Testis (tissue), 3 donors: ENCODE results near the gene ARAP1. TPM values are rescaled to one million over a fixed set of nuclear protein-coding genes. Genes with fewer than 3 reads are reported as not detected.

Experiments
- DNase-seq: peaks from one replicate; pipeline ENCODE4 v3.0.0-alpha.2; 2019
- H3K27ac ChIP-seq, 2 donors: fragments of 200-600 bp; sonication (generic); one replicate each; pipeline ENCODE4 v1.5.1; 2019
- H3K27me3 ChIP-seq: fragments of 200-600 bp; sonication (generic); one replicate; pipeline ENCODE4 v1.5.1; 2019
- H3K36me3 ChIP-seq: fragments of 200-600 bp; sonication (generic); one replicate; pipeline ENCODE4 v1.5.1; 2017; ENCODE audit warnings: low read depth; ENCODE audit errors: missing control alignments
- H3K4me1 ChIP-seq: fragments of 200-600 bp; sonication (generic); one replicate; pipeline ENCODE4 v1.5.1; 2019
- H3K4me3 ChIP-seq, 2 donors: fragments of 200-600 bp; sonication (generic); one replicate each; pipeline ENCODE4 v1.5.1; 2017 to 2019
- H3K9me3 ChIP-seq: fragments of 200-600 bp; sonication (generic); one replicate; pipeline ENCODE4 v1.5.1; 2017
- POLR2A ChIP-seq: fragments of 450-650 bp; IDR thresholded peaks from one replicate; pipeline ENCODE4 v1.6.1; 2017; ENCODE audit warnings: antibody characterized with exemption, mild to moderate bottlenecking, moderate library complexity
- WGBS, 2 donors: methylation state at CpG; one replicate each; pipeline ENCODE4 v1.1.5; 2018; 5-methylcytosine and 5-hydroxymethylcytosine counted together
- intact Hi-C: fragments of 100-400 bp; cut with DNase I; formaldehyde crosslinking; loops from one replicate; pipeline ENCODE4 v1.15.1; 2023; ENCODE audit warnings: low total_unique reads
- polyA plus RNA-seq: library from polyadenylated mRNA; stranded (reverse); fragments of 350-450 nt; fragmentation: Illumina TruSeq; extraction: RNeasy Lipid Tissue Mini Kit (QIAGEN cat#74804); gene quantifications from one replicate; pipeline ENCODE4 v1.2.3, GENCODE V29; 2014; ENCODE audit warnings: low read depth, low replicate concordance; ENCODE audit not compliant: insufficient read depth
- total RNA-seq, 2 donors: library from RNA; depleted of rRNA; stranded (reverse); fragments of >200 nt; gene quantifications; one replicate each; pipeline ENCODE4 v1.2.3, GENCODE V29; 2016
- TF ChIP-seq, protein P1 (sequence below), 3 experiments: fragments of 450-650 bp in 2 of 3; fragments of 200-600 bp in 1 of 3; sonication (generic) in 1 of 3; IDR thresholded peaks; one replicate each; pipeline ENCODE4 v1.5.1; 2016 to 2019; ENCODE audit warnings: antibody characterized with exemption in 3 of 3, mild to moderate bottlenecking in 2 of 3, moderate library complexity in 1 of 3

Gene ARAP1
- total and polyA plus RNA-seq, 3 donors from 2014 or later = 46.9 to 88.3 (median 65.2) TPM

DNA sequence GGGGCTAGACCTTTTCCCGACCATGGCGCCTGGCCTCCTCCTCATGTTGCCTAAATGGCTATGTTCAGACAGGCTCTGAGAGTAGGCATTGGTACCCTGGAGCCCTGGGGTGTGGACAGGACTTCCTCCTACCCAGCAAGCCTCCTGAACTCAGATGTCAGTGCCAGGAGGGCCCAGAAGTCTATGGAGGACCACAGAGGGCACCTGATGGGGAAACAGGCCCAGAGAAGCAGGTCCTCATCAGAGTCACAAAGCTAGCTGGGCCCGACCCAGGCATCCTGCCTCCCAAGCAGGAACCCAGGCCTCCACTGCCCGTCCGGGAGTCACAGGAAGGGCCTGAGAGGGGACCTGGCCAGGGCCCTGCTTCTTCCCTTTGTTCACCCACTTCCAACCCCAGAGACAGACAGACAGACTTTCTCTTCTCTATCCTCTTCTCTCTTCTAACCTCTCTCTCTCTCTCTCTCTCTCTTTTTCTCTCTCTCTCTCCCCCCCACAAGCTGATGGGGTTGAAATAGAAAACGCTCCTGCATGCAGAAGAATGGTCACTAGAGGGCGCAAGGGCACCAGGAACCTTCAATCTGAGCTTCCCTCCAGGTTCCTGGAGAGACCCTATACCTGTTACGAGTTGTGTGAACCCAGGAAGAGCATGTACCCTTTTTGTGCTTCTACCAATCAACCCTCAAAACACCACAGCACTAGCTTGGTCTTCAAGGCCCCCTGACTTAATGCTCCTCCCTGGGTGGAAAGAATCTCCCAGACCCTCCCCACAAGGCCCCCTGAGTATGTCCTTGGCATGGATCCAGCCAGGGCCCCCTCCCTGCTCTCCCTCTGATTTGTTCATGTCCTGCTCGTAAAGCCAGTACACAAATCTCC lies 27.1 kb downstream of the ARAP1 start:
- Histone ChIP-seq H3K36me3 (no peaks in the 10 kb centered on the region), H3K4me3 (no peak overlapping the region), H3K9me3 (no peaks in the 10 kb centered on the region), H3K4me1 (peaks cover 14% of the 10 kb centered on the region), H3K27me3 (no peaks in the 10 kb centered on the region), H3K27ac (no peak overlapping the region)
- DNase-seq = peak; percentile 81
- 58 to 59% methylated on average over 8 to 9 of the region's 9 CpGs for WGBS, 2 donors
- intact Hi-C loops = no loop called here
- TF ChIP-seq, protein P1, sequence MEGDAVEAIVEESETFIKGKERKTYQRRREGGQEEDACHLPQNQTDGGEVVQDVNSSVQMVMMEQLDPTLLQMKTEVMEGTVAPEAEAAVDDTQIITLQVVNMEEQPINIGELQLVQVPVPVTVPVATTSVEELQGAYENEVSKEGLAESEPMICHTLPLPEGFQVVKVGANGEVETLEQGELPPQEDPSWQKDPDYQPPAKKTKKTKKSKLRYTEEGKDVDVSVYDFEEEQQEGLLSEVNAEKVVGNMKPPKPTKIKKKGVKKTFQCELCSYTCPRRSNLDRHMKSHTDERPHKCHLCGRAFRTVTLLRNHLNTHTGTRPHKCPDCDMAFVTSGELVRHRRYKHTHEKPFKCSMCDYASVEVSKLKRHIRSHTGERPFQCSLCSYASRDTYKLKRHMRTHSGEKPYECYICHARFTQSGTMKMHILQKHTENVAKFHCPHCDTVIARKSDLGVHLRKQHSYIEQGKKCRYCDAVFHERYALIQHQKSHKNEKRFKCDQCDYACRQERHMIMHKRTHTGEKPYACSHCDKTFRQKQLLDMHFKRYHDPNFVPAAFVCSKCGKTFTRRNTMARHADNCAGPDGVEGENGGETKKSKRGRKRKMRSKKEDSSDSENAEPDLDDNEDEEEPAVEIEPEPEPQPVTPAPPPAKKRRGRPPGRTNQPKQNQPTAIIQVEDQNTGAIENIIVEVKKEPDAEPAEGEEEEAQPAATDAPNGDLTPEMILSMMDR (IDR thresholded peaks at IDR 0.05) = peak; percentile 77 to 84 (median 84)
- no peak for TF ChIP-seq POLR2A

DNA sequence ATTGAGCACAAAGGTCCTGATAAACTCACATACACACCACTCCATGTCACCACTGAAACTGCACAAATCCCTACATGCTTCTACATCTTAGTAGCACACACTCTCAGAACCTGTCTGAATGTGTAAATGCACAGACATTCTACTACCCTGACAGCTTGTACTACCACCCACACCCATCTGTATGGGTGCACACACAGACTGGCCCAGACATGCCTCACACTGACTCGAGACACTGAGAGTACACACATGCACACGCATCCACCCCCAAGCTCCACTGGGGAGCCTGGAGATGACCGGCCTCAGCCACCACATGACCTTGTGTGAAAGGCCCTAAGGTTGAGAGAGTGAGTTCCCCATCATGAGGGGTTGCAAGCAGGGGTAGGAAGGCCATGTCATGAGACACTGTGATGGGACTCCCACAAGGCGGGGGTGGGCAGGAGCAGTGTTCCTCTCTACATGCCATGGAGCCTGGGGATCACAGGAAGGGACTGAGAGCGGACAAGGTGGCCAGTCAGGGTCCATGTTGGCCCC lies 28.1 kb downstream of the ARAP1 start:
- no peak for TF ChIP-seq POLR2A
- TF ChIP-seq, protein P1 (IDR thresholded peaks at IDR 0.05) = no peak
- Histone ChIP-seq H3K9me3 (no peaks in the 10 kb centered on the region), H3K27ac (no peak overlapping the region), H3K4me1 (peaks cover 21% of the 10 kb centered on the region), H3K27me3 (no peaks in the 10 kb centered on the region), H3K4me3 (no peak overlapping the region), H3K36me3 (no peaks in the 10 kb centered on the region)
- WGBS, 2 donors = 93 to 95% methylated on average over 3 to 5 of the region's 5 CpGs
- no peak for DNase-seq
- intact Hi-C loops = no loop called here

DNA sequence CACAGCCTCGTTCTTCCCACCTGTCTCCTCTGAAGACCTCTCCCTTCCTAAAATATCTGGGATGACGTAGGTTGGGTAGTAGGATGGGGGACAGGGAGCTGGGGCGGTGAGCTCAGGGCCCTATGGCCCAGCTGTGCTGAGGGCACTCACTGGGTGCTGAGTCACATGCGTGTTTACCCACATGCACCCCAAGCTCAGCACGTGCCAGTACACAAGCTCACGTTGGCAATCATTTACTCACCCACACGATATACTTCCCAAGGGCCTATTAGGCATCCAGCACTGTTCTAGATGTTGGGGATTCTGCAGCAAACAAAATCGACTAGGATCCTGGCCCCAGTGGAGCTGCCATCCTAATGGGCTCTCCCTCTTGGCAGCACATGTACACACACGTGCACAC lies 28.7 kb downstream of the ARAP1 start:
- DNase-seq = no peak
- H3K36me3 ChIP-seq = no peaks in the 10 kb centered on the region
- intact Hi-C loops = no loop called here
- 85 to 87% methylated on average over 8 to 9 of the region's 9 CpGs for WGBS, 2 donors
- H3K4me3 ChIP-seq = no peak overlapping the region
- TF ChIP-seq, protein P1 (IDR thresholded peaks at IDR 0.05) = no peak
- TF ChIP-seq POLR2A = no peak
- peaks cover 21% of the 10 kb centered on the region for H3K4me1 ChIP-seq
- H3K27ac ChIP-seq = no peak overlapping the region
- H3K9me3 ChIP-seq = no peaks in the 10 kb centered on the region
- H3K27me3 ChIP-seq = no peaks in the 10 kb centered on the region

DNA sequence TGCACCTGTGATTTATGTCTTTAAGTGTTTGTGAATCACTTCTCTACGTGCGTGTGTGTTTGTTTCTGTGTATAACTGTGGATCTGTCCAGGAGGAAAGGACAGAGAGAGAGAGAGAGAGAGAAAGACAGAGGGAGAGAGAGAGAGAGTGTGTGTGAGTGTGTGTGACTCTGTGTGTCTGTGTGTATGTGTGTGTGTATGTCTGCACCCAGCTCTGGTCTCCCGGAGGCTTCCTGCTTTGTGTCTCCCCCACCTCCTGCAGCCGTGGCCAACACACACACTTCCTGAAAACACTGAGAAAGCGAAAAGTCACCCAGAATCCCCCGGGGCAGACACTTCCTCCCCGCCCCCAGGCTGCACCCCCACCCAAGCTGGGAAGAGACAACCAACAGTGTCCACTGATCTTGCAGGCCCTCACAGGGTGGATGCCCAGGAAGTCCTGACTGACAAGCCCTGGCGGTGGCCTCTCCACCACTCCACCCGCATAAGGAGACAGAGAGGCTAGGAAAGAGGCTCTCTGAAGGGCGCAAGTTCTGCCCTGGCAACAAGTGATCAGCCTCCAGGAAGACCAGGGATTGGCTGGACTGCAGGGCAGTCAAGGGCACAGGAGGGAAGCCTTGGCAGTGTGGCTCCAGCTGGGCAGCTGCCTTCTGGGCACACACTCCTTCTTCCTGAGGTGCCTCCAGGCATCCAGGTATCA lies 30.0 kb downstream of the ARAP1 start:
- no peaks in the 10 kb centered on the region for H3K27me3 ChIP-seq
- peak; percentile 24 for TF ChIP-seq POLR2A
- TF ChIP-seq, protein P1 (IDR thresholded peaks at IDR 0.05) = no peak
- peaks cover 21% of the 10 kb centered on the region for H3K4me1 ChIP-seq
- H3K4me3 ChIP-seq = peak overlapping the region; percentile 46 to 68
- no peaks in the 10 kb centered on the region for H3K36me3 ChIP-seq
- intact Hi-C loops = no loop called here
- DNase-seq = peak; percentile 92
- no peaks in the 10 kb centered on the region for H3K9me3 ChIP-seq
- 9 to 21% methylated on average over 8 to 10 of the region's 10 CpGs for WGBS, 2 donors
- peak overlapping the region; percentile 87 to 89 for H3K27ac ChIP-seq
